ENCODE measurements around the gene RAB24. TPM values are rescaled to one million over a fixed set of nuclear protein-coding genes. Genes with fewer than 3 reads are reported as not detected.

RAB24 gene
- total and polyA plus RNA-seq, 2 experiments from 2014 or later: 30.3 to 64.6 TPM

GRCh38 chr5:177310757-177311391 is 7.4 kb upstream of the RAB24 start:
- no peak for DNase-seq (ENCODE audit: low spot score)
- Histone ChIP-seq H4K20me1 (ENCODE audit: insufficient read depth, poor library complexity, severe bottlenecking) (no peaks in the 10 kb centered on the region), H3K27ac (no peak overlapping the region), H3K9me3 (ENCODE audit: low read depth) (no peaks in the 10 kb centered on the region), H3K79me2 (peaks cover 25% of the 10 kb centered on the region), H2AFZ (no peak overlapping the region), H3K9me2 (replicated peaks; ENCODE audit: insufficient read depth) (no peaks in the 10 kb centered on the region), H3K4me3 (no peak overlapping the region), H3K27me3 (no peaks in the 10 kb centered on the region), H3K36me3 (replicated peaks; ENCODE audit: insufficient read depth, low read depth) (no peaks in the 10 kb centered on the region), H3K4me1 (ENCODE audit: insufficient read depth) (peaks cover 18% of the 10 kb centered on the region), H3K4me2 (peak overlapping the region; percentile 98)
- WGBS (ENCODE audit: low lambda C conversion rate, missing lambda C conversion rate): 31% methylated on average over 10 of the region's 20 CpGs
- no peak for TF ChIP-seq EZH2phosphoT487 (IDR thresholded peaks at IDR 0.05; ENCODE audit: low read depth, severe bottlenecking, unreplicated experiment)
- no peak for TF ChIP-seq CTCF (IDR thresholded peaks at IDR 0.05; ENCODE audit: poor library complexity)
- no peak for TF ChIP-seq EZH2 (IDR thresholded peaks at IDR 0.05; ENCODE audit: borderline replicate concordance)

GRCh38 chr5:177310332-177310731 is 6.8 kb upstream of the RAB24 start:
- Histone ChIP-seq H3K27me3 (no peaks in the 10 kb centered on the region), H3K79me2 (peaks cover 31% of the 10 kb centered on the region), H3K4me3 (no peak overlapping the region), H3K4me1 (ENCODE audit: insufficient read depth) (peaks cover 23% of the 10 kb centered on the region), H3K9me2 (replicated peaks; ENCODE audit: insufficient read depth) (no peaks in the 10 kb centered on the region), H3K27ac (no peak overlapping the region), H3K4me2 (peak overlapping the region; percentile 98), H2AFZ (no peak overlapping the region), H3K36me3 (replicated peaks; ENCODE audit: insufficient read depth, low read depth) (no peaks in the 10 kb centered on the region), H3K9me3 (ENCODE audit: low read depth) (no peaks in the 10 kb centered on the region), H4K20me1 (ENCODE audit: insufficient read depth, poor library complexity, severe bottlenecking) (peaks cover 4% of the 10 kb centered on the region)
- WGBS (ENCODE audit: low lambda C conversion rate, missing lambda C conversion rate): 95% methylated on average over 13 of the region's 13 CpGs
- no peak for DNase-seq (ENCODE audit: low spot score)
- TF ChIP-seq CTCF (IDR thresholded peaks at IDR 0.05; ENCODE audit: poor library complexity) (no peak), EZH2 (IDR thresholded peaks at IDR 0.05; ENCODE audit: borderline replicate concordance) (no peak), EZH2phosphoT487 (IDR thresholded peaks at IDR 0.05; ENCODE audit: low read depth, severe bottlenecking, unreplicated experiment) (no peak)

- H3K27ac ChIP-seq: no peak overlapping the region
- H3K27me3 ChIP-seq: no peaks in the 10 kb centered on the region
- DNase-seq (ENCODE audit: low spot score): peak; percentile 79
- no peaks in the 10 kb centered on the region for H3K36me3 ChIP-seq (replicated peaks; ENCODE audit: insufficient read depth, low read depth)
- H3K4me2 ChIP-seq: peak overlapping the region; percentile 98
- no peak overlapping the region for H2AFZ ChIP-seq
- TF ChIP-seq EZH2 (IDR thresholded peaks at IDR 0.05; ENCODE audit: borderline replicate concordance) (no peak), CTCF (IDR thresholded peaks at IDR 0.05; ENCODE audit: poor library complexity) (peak; percentile 73), EZH2phosphoT487 (IDR thresholded peaks at IDR 0.05; ENCODE audit: low read depth, severe bottlenecking, unreplicated experiment) (no peak)
- no peak overlapping the region for H3K4me3 ChIP-seq
- H3K9me2 ChIP-seq (replicated peaks; ENCODE audit: insufficient read depth): no peaks in the 10 kb centered on the region
- H3K9me3 ChIP-seq (ENCODE audit: low read depth): no peaks in the 10 kb centered on the region
- H3K4me1 ChIP-seq (ENCODE audit: insufficient read depth): peaks cover 23% of the 10 kb centered on the region
- peaks cover 38% of the 10 kb centered on the region for H3K79me2 ChIP-seq
- 85% methylated on average over 10 of the region's 10 CpGs for WGBS (ENCODE audit: low lambda C conversion rate, missing lambda C conversion rate)
- H4K20me1 ChIP-seq (ENCODE audit: insufficient read depth, poor library complexity, severe bottlenecking): peaks cover 7% of the 10 kb centered on the region
Observed at GRCh38 chr5:177309351-177310191, 6.1 kb upstream of the RAB24 start.
